Endodermal cell (in vitro differentiated cells): Measurements from ENCODE around the gene ADGRD1. TPM values are rescaled to one million over a fixed set of nuclear protein-coding genes. Genes with fewer than 3 reads are reported as not detected.

ENCODE experiments used
- DNase-seq: peaks from one replicate; pipeline ENCODE4 v3.0.0-alpha.2; 2017
- H3K27ac ChIP-seq: 2 replicates; pipeline ENCODE4 v1.5.1; 2013; ENCODE audit warnings: mild to moderate bottlenecking, low read depth, low read length, moderate library complexity
- H3K27me3 ChIP-seq: 2 replicates; pipeline ENCODE4 v1.6.1; 2013; ENCODE audit warnings: mild to moderate bottlenecking, low read length, moderate library complexity; ENCODE audit not compliant: insufficient read depth, control insufficient read depth, poor library complexity, severe bottlenecking
- H3K36me3 ChIP-seq: 2 replicates; pipeline ENCODE4 v1.7.0; 2013; ENCODE audit warnings: mild to moderate bottlenecking, low read length, moderate library complexity; ENCODE audit not compliant: control insufficient read depth, insufficient read depth
- H3K4me1 ChIP-seq: one replicate; pipeline ENCODE4 v1.7.0; 2013; ENCODE audit warnings: low read length; ENCODE audit not compliant: control insufficient read depth, insufficient read depth
- H3K4me3 ChIP-seq: 2 replicates; pipeline ENCODE4 v1.5.1; 2013; ENCODE audit warnings: mild to moderate bottlenecking, low read length, moderate library complexity
- H3K9ac ChIP-seq: 2 replicates; pipeline ENCODE4 v1.6.1; 2013; ENCODE audit warnings: mild to moderate bottlenecking, low read length, moderate library complexity; ENCODE audit not compliant: poor library complexity, severe bottlenecking; ENCODE audit errors: extremely low read depth
- H3K9me3 ChIP-seq: 2 replicates; pipeline ENCODE4 v1.6.1; 2013; ENCODE audit warnings: mild to moderate bottlenecking, low read length, moderate library complexity; ENCODE audit not compliant: control insufficient read depth
- H3K27ac Mint-ChIP-seq: 2 replicates; pipeline ENCODE4 v1.8.0; 2020; ENCODE audit warnings: mixed read lengths
- H3K27me3 Mint-ChIP-seq: 2 replicates; pipeline ENCODE4 v1.8.0; 2021; ENCODE audit warnings: mild to moderate bottlenecking, mixed read lengths; ENCODE audit not compliant: insufficient read depth
- H3K36me3 Mint-ChIP-seq: 2 replicates; pipeline ENCODE4 v1.8.0; 2020; ENCODE audit warnings: low read depth, mixed read lengths
- H3K4me1 Mint-ChIP-seq: 2 replicates; pipeline ENCODE4 v1.8.0; 2020; ENCODE audit warnings: mixed read lengths
- H3K4me3 Mint-ChIP-seq: 2 replicates; pipeline ENCODE4 v1.8.0; 2020; ENCODE audit warnings: mild to moderate bottlenecking, moderate library complexity, mixed read lengths
- H3K9me3 Mint-ChIP-seq: 2 replicates; pipeline ENCODE4 v1.8.0; 2020; ENCODE audit warnings: mild to moderate bottlenecking, mixed read lengths
- WGBS, 2 experiments: methylation state at CpG; one replicate each; pipeline versions ENCODE4 v1.1.5 to v1.1.7; 2013; ENCODE audit warnings: missing lambda C conversion rate in 2 of 2, mixed read lengths in 1 of 2; ENCODE audit not compliant: insufficient coverage in 1 of 2, insufficient read length in 1 of 2; 5-methylcytosine and 5-hydroxymethylcytosine counted together
- total RNA-seq, 2 donors: library from RNA; stranded (reverse); fragmentation: NEBNext Ultra II Directional in 1 of 2; extraction: Animal tissue kit (Norgen Biotek cat#: 25700) in 1 of 2; gene quantifications; 2 replicates in 1 of 2; 3 replicates in 1 of 2; pipeline ENCODE4 v1.2.1, GENCODE V29; 2021
- TF ChIP-seq, protein P1 (sequence below): fragments of 200-600 bp; sonication (generic); conservative IDR thresholded peaks from 2 replicates; pipeline ENCODE4 v1.5.0; 2021; ENCODE audit warnings: antibody characterized with exemption, mild to moderate bottlenecking

The ADGRD1 gene
- total RNA-seq, 2 donors from 2014 or later = 1.3 to 2.9 TPM

DNA sequence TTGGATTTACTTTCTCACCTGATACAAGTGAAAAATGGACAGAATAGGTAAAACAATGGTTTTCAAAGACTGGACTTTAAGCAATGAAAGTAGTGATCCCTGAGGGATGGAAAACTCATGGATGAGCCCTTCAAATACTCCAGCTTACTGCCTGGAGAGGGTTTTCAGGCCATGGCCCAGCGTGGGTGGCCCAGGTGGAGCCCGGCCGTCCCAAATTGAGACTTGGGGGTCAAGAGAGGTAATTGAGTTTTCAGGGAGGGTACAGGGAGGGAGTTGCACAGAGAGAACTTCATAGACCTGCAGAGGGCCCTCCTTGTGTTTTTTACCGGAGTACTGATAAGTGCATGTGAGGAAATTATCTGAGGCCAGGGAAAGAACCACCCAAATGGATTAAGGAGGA is 44.6 kb upstream of the ADGRD1 start:
- Histone ChIP-seq H3K27ac (no peak overlapping the region), H3K4me3 (no peak overlapping the region), H3K36me3 (no peaks in the 10 kb centered on the region), H3K9me3 (peaks cover 14% of the 10 kb centered on the region), H3K27me3 (no peaks in the 10 kb centered on the region), H3K9ac (no peak overlapping the region), H3K4me1 (no peaks in the 10 kb centered on the region)
- WGBS, 2 experiments = 89 to 100% methylated on average over 2 to 4 of the region's 4 CpGs
- Mint-ChIP-seq H3K36me3 (no peaks in the 10 kb centered on the region), H3K27me3 (no peaks in the 10 kb centered on the region), H3K27ac (no peak overlapping the region), H3K4me3 (no peak overlapping the region), H3K9me3 (peaks cover 20% of the 10 kb centered on the region), H3K4me1 (no peaks in the 10 kb centered on the region)
- DNase-seq = no peak
- TF ChIP-seq, protein P1, sequence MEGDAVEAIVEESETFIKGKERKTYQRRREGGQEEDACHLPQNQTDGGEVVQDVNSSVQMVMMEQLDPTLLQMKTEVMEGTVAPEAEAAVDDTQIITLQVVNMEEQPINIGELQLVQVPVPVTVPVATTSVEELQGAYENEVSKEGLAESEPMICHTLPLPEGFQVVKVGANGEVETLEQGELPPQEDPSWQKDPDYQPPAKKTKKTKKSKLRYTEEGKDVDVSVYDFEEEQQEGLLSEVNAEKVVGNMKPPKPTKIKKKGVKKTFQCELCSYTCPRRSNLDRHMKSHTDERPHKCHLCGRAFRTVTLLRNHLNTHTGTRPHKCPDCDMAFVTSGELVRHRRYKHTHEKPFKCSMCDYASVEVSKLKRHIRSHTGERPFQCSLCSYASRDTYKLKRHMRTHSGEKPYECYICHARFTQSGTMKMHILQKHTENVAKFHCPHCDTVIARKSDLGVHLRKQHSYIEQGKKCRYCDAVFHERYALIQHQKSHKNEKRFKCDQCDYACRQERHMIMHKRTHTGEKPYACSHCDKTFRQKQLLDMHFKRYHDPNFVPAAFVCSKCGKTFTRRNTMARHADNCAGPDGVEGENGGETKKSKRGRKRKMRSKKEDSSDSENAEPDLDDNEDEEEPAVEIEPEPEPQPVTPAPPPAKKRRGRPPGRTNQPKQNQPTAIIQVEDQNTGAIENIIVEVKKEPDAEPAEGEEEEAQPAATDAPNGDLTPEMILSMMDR = no peak

DNA sequence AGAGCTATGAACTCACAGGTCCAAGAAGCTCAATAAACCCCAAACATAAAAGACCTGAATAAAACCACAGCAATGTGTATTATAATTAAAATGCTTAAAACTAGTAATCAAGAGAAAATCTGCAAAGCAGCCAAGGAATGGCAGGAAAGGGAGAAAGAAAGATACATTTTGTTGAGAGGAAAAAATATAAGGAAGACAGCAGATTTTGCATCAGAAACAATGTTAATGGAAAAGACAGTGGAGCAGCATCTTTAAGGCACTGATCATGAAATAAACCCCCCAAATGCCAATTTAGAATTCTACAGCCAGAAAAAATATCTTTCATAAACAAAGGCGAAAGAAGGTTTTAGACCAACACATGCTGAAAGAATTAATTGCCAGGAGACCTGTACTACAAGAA is 42.5 kb upstream of the ADGRD1 start:
- Mint-ChIP-seq H3K27me3 (peaks cover 2% of the 10 kb centered on the region), H3K4me3 (no peak overlapping the region), H3K4me1 (no peaks in the 10 kb centered on the region), H3K36me3 (no peaks in the 10 kb centered on the region), H3K27ac (no peak overlapping the region), H3K9me3 (peaks cover 20% of the 10 kb centered on the region)
- WGBS, 2 experiments = 0% methylated on average over 1 of the region's 1 CpG; no CpG with 5 or more reads in 1 of the 2 experiments
- Histone ChIP-seq H3K27ac (no peak overlapping the region), H3K36me3 (no peaks in the 10 kb centered on the region), H3K4me3 (no peak overlapping the region), H3K9ac (no peak overlapping the region), H3K9me3 (peaks cover 14% of the 10 kb centered on the region), H3K4me1 (no peaks in the 10 kb centered on the region), H3K27me3 (no peaks in the 10 kb centered on the region)
- no peak for DNase-seq
- TF ChIP-seq, protein P1 = no peak

DNA sequence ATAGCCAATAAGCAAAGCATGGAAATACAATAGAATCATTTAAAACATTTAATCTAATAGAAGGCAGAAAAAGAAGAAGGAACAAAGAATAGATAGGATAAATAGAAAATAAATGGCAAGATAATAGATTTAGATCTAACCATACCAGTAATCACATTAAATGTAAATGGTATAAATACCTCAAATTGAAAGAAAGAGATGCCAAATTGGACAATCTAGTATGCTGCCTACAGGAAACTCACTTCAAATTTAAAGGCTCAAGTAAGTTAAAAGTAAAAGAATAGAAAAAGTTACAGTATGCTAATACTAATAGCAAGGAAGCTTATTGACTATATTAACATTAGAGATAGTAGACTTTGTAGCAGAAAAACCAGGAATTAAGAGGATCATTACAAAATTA is 41.8 kb upstream of the ADGRD1 start:
- Mint-ChIP-seq H3K27ac (no peak overlapping the region), H3K27me3 (peaks cover 7% of the 10 kb centered on the region), H3K36me3 (no peaks in the 10 kb centered on the region), H3K4me1 (no peaks in the 10 kb centered on the region), H3K4me3 (no peak overlapping the region), H3K9me3 (peaks cover 20% of the 10 kb centered on the region)
- H3K9ac ChIP-seq = no peak overlapping the region
- no peak overlapping the region for H3K4me3 ChIP-seq
- no peaks in the 10 kb centered on the region for H3K4me1 ChIP-seq
- no peaks in the 10 kb centered on the region for H3K36me3 ChIP-seq
- H3K27me3 ChIP-seq = peaks cover 5% of the 10 kb centered on the region
- no peak for DNase-seq
- H3K27ac ChIP-seq = no peak overlapping the region
- TF ChIP-seq, protein P1 = no peak
- H3K9me3 ChIP-seq = peaks cover 14% of the 10 kb centered on the region
